HuH-7.5 (cell line): ENCODE data around the gene FERMT1.
"Not testable (repeated sequence)": the region's sequence is repeated elsewhere in the genome, so short reads cannot be mapped to it uniquely, and the experiment has no call there.

ENCODE experiments used
- DNase-seq: peaks from one replicate; pipeline ENCODE4 v3.0.0; 2011; ENCODE audit warnings: low spot score

FERMT1 gene

DNA sequence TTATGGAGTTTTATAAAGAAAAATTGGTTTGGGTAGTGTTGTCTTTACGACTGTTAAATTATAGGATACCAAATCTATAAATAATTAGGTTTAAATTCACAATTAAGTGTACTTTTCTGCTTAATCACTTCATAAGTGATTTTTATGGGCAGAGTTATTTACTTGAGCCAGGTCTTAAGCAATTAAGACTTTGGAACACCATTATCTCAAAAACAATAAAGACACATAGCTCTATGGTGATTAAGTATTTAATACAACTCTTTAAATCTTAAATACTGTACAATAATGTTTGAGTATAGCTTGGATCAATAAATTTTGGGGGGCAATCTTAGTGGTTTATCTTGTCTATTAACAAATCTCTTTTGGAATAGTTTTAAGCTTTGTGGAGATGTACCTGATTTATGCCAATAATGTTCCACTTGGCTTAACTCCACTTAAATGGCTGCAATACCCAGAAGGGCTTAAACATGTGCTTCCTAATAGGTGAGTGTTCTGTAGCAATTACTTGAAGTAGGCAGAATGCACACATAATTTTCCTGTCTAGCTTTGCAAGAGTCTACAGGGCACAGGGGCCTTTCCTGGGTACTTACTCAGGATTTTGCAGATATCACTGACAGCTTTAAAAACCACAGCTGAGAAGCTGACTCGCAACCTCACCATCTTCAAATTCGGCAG, 7.5 kb downstream of the FERMT1 start:
- DNase-seq: no peak

DNA sequence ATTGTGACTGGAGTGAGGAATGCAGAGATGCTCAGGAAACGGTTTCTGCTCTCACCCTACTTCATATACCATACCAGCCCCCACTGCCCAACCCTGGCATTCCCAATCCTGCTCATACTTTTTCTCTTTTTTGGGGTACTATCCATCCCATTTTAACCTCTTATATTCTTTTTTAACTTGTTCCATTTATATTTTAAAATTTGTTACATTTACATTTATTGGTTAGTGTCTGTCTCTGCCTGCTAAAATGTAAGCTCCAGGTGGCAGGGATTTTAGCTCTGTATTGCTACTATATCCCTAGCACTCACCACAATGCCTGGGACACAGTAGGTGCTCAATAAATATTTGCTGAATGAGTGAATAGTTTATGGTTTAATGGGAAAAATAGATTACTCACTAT, 8.1 kb downstream of the FERMT1 start:
- no peak for DNase-seq

DNA sequence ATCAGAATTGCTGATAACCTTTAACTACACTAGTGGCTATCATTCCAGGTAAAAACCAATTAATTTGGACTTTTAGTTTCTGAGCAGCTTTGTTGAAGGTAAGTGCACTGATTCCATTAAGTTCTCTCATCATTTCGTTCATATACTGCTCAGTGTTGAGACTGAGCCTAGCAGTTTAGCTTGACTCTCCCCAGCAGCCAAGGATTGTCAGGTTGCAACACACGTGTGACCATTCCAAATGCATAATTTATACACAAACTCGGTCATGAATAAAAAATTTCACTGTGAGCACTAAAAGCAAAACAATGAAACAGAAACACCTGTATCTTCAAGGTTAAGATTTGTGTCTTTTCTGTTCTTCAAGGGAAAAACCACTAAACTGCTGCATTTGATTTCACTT, 8.9 kb downstream of the FERMT1 start:
- no peak for DNase-seq

DNA sequence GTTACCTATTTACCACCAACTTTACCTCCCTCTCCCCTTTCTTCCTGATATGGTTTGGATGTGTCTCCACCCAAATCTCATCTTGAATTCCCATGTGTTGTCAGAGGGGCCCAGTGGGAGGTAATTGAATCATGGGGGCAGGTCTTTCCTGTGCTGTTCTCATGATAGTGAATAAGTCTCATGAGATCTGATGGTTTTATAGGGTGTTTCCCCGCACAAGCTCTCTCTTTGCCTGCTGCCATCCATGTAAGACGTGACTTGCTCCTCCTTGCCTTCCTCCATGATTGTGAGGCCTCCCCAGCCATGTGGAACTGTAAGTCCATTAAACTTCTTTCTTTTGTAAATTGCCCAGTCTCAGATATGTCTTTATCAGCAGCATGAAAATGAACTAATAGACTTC, 9.9 kb downstream of the FERMT1 start:
- not testable (repeated sequence) for DNase-seq

DNA sequence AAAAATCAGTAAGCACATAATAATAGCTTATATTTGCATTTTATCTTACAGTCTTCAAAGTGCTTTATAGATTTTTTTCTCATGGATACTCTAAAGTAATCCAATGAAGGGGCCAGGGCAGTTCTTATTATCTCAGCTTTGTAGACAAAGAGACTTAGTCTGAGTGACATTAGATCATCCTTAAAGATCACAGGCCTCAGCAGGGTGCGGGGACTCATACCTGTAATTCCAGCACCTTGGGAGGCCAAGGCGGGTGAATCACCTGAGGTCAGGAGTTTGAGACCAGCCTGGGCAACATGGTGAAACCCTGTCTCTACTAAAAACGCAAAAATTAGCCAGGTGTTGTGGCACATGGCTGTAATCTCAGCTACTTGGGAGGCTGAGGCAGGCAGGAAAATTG, 14.5 kb downstream of the FERMT1 start:
- DNase-seq: no peak

DNA sequence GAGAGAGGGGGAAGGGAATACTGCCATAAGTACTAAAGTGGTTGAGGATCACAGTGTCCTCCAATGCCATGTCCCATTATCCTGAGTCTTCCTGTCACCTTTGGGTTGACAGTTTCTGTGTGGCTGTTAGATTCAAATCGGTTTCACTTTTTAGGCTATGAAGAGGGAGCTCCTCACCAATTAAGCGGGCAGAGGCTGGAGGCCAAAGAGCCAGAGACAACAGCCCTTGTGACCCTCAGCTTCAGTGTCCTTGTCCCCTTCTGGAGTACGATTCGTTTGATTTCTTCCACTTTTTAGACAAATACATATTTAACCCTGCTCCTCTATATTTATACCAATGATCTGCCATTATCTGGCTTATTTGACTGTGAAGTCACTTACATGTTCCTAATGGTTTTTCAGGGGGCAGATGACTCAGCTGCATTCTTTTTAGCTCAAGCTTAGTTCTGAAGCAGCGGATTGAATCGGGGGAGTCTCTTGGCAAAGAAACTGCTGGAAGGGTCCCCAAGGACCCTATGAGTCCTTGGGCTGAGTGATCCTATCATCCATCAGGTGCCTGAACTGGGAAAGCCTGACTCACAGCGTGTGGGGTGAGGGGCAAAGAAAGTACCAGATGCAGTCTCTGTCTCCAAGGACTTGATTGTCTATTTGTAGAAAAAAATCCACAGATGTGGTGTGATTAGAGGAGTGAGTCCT, 18.2 kb downstream of the FERMT1 start:
- no peak for DNase-seq

DNA sequence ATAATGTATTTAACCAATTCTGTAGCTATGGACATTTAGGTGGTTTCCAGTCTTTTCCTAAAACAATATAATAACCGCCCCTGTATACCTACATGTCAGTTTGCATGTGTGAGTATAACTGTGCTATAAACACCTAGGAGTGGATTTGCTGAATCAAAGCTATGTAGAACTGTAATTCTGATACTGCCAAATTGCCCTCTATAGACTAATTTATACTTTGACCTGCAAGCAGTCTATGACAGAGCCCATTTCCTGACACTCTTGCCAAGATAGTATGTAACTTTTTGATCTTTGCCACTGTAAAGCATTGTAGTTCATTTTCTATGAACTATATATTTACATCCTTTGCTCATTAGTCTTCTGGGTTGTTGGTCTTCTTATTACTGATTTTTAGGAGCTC, 19.5 kb downstream of the FERMT1 start:
- no peak for DNase-seq

DNA sequence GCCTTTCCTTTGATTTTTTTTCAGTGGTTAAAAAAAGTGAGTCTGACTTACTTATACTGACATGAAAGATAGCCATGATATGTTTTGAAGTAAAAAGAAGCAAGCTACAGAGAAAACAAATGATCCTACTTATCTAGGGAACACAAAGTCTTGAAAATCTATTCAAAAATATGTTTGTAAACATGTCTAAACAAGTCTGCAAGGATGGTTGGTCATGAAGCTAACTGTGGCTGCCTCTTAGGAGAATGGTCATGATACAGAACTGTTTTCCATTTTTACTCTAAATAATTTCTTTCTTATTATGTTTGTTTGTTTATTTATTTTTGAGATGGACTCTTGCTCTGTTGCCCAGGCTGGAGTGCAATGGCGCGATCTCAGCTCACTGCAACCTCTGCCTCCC, 21.5 kb downstream of the FERMT1 start:
- no peak for DNase-seq

DNA sequence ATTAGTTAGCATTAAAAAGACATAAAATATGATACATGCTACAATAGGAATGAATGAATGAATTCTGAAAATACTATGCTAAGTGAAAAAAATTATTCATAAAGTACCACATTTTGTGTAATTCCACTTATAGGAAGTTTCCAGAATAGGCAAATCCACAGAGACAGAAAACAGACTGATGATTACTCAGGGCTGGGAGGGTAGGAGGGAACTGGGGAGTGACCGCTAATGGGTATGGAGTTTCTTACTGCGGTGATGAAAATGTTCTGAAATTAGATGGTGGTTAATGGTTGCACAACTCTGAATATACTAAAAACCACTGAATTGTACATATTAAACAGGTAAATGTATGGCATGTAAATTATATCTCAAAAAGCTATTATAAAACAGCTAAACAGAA, 22.6 kb downstream of the FERMT1 start:
- no peak for DNase-seq

DNA sequence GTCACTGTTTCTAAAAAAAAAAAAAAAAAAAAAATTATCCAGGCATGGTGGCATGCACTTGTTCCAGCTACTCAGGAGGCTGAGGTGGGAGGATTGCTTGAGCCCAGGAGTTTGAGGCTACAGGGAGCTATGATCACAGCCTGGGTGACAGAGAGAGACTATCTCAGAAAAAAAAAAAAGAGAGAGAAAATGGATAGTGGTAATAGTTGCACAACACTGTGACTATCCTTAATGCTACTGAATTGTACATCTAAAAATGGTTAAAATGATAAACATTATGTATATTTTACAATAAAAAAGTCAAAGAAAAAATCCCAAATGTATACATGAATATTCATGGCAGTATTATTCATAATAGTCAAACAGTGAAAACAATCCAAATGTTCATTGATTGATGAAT, 23.0 kb downstream of the FERMT1 start:
- DNase-seq: no peak

DNA sequence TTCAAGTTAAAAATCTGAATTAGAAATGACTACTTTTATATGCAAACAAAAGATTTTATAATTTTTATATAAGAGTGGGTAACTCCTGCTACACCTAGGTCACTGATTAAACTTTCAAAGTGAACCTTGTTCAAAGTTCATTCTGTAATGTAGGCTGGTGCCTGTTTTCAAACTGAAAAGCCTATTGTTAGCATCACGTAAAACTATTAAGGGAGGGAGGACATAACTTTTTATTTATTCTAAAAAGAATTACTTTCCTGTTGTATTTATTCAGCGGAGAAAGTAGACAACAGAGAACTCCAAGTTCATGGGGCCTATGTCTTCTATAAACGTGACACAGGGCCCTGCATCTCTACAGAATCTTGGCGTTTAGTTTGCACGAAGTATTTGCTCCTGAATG, 27.4 kb downstream of the FERMT1 start:
- no peak for DNase-seq

DNA sequence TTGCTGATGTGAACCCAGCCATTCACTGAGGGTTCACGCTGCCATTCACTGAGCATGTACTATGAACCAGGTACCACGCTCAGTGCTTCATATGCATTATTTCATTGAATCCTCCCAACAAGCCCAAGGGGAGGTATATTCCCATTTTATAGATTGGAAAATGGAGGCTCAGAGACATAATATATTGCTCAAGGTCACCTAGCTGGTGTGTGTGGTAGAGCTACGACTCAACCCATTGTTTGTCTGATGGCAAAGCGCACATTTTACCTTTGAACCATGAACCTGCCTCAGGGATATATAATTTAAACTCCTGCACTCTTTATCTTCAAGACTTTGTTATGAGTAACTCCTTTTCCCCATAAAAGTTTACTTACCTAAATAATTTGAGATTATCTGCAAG, 28.3 kb downstream of the FERMT1 start:
- DNase-seq: no peak

DNA sequence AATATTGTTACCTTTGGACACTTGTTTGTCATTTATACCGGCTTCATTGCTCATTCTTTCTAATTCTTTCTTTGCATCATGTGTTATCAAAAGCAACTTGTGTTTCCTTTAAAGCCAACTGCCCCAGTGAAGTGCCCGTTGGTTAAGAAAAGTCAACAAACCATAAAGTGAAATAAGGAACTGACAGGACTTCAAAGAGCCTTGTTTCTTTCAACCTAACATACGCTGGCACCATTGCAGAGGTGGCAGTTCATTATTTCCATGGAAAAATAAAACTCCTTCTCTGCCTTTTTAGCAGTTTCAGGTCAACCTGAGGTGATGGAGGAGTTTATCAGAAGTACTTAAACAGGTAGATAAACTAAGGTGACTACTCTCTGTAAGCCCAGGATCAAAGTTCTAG, 28.8 kb downstream of the FERMT1 start:
- no peak for DNase-seq

DNA sequence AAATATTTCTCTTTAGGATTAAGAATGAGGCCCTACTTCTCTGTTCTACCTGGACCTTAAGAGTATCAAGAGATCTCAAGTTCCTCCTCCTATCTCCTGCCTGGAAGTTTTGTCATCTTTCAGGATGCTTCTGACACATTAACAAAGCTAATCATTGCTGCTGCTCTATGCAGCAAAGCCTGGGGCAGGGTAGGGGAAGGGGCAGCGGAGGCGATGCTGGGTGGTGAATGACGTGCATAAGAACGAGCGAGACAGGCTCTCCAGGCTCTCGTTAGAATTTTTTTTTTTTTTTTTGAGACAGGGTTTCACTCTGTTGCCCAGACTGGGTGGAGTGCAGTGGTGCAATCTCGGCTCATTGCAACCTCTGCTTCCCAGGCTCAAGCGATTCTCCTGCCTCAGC, 31.2 kb downstream of the FERMT1 start:
- DNase-seq: no peak

DNA sequence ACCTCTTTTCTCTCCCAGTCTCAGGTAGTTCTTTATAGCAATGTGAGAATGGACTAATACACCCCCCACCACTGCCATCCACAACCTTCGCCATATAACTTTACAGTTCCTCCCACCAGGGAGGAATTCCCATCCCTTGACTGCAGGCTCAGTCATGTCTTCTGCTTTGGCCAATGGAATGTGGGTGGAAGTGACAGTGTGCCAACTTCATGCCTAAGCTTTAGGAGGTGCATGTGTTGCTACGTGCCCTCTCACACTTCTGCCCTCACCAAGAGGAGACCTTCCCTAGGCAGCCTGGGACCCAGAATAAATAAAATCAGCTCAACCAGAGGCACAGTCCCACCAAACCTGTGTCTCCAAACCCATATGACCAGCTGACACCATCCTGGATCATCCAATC, 36.0 kb downstream of the FERMT1 start:
- no peak for DNase-seq

DNA sequence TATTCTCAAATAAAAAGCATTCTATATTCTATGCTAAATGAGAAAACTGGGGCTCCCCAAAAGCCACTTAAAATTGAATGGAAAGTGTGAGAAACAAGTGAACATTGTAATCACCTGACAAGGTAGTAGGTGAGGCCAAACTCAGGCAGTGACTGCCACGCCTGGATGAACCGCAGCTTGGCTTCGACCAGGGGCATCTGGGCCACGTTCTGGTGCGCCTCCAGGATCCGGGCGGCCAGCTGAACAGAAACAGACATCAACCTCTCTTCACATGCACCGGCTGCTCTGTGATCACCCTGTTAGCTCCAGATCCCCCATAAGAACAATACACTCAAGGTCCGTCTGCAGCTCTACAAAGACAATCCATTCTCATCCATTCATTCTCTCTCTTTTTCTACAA, 38.9 kb downstream of the FERMT1 start:
- DNase-seq: no peak

DNA sequence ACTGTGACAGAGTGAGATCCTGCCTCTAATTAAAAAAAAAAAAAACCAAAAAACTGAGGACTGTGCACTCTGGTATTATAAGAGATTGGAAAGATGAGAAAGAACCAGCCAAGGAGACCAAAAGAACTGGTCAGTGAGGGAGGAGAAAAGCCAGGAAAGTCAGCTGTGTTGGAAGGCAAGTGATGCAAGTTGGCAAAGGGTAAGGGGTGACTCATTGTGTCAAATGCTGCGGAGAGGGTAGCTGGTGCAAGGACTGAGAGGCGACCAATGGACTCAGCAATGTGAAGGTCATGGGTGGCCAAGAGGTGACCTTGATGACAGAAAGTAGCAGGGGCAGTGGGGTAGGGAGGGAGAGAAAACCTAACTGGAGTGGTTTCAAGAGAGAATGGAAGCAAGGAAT, 41.6 kb downstream of the FERMT1 start:
- no peak for DNase-seq

DNA sequence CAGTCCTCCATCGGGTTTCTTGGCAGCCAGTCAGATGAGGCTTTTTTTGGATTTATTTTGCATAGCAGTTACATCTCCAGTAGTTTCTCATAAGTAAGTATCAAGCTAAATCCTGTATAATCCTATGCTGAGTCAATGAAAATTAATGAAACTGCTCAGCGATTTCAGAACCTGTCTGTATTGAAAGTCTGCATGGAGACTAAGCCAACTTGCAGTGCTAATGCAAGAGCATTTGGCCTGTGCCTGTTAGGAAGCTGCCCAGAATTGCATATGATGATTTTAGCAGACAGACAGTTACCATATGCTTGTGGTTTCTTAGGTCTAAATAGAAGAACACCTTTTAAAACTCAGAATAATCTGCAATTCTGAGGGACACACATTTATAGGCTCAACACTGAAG, 43.8 kb downstream of the FERMT1 start:
- DNase-seq: no peak

DNA sequence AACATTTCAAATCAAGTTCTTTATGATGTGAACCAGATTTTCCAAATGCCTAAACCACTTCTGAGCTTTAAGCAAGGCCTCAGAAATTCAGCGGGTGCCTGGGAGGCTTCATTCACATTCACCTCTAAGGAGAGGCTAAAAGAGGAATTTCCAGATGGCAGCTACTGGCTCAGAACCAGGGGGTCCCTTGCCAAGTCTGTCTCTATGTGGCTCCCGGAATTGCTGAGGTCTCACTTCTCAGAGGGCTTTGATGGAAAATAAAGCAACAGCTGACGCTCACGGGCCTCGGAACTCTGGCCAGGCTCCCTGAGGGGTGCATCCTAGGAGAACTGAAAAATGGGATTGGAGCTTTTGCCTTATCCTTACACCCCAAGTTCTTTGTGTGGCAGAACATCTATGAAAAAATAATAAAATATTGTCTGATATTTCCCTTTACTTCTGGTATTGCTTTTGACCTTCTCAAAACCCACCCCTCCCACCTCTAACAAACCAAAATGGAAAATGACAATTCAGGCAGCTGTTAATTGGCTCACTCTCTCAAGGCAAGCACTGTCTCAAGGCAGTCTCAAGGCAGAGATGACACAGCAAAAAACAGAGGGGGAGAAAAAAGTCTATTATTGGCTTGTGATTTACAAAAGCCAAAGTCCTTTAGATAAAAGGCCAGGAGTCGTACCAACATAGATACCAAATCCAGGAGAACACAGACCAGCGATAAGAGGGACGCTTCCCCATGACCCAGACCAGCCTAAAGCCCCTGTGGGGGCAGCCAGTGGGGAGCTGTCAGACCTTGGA, 47.2 kb downstream of the FERMT1 start:
- no peak for DNase-seq

DNA sequence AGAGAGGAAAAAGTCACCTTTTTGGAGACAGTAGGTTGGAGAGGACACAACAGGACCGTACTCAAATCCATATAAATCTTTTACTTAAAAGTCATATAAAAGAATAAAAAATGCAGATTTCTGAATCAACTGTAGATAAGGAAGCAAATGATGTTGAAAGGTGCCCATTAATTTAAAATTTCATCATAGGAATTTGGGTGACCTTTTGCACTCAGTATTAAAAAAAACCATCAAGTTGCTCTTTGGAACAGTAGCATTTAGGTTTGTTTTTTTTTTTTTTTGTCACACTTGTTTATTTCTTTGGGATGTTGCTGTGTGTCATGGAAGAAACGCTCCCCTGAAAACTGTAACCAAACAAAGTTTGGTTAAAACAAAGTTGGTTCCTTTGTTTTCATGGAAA, 48.0 kb downstream of the FERMT1 start:
- DNase-seq: no peak

DNA sequence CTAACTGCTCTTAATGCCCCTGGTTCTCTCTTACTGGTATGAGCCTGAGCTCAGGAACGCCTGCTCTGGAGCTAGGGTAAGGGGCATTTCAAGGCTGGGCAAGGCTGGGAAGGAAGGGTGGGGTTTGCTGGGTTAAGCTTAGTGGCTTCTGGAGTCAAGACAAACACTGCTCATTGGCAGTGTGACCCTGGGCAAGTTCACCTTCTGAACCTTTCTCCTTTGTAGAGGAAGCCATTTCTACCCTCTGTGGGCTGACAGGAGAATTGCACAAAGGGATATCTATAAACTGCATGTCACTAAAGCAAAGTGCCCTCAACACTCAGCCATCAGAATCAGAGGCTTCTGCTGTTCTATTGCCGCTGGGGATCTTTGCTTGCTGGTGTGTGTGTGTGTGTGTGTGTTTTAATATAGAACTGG, 48.7 kb downstream of the FERMT1 start:
- DNase-seq: peak; percentile 75

DNA sequence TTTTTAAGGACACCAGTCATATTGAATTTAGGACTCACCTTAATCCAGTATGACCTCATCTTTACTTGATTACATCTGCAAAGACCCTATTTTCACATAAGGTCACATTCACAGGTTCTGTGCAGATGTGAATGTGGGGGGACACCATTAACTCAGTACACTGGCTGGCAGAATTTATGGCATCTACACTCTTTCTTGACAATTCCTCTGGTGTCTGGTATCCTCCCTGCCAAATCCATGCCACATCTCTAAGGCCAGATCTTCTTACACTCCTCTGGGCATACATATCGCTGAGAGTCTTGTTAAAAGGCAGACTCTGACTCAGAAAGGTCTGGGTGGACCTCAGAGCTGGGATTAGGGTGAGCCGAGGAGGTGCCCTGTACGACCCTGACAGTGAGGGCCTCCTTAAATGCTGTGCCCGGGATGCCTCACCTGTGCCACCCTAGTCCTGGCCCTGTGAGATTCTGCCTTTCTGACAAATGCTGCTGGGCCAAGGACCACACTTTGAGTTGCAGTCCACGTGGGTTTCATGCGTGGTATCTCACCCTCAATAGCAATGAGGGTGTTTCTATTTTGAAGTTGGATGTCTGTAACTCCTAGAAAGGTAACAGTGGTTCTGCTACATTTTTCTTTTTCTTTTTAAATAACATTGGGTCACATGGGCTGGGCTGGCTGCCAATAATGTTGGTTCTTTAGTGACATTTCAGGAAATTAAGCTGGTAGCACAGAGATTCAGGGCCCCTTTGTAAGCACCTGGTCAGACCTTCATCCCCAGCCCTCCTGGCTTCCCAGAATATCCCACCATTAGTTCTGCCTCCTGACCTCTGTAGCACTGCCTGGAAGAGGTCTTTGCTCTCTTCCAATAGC, 51.8 kb downstream of the FERMT1 start:
- DNase-seq: no peak
